ENCODE results near the gene IQSEC1. TPM values are rescaled to one million over a fixed set of nuclear protein-coding genes. Genes with fewer than 3 reads are reported as not detected.

Gene IQSEC1
- total RNA-seq, 2 donors from 2014 or later = 58.2 to 94.2 TPM

DNA sequence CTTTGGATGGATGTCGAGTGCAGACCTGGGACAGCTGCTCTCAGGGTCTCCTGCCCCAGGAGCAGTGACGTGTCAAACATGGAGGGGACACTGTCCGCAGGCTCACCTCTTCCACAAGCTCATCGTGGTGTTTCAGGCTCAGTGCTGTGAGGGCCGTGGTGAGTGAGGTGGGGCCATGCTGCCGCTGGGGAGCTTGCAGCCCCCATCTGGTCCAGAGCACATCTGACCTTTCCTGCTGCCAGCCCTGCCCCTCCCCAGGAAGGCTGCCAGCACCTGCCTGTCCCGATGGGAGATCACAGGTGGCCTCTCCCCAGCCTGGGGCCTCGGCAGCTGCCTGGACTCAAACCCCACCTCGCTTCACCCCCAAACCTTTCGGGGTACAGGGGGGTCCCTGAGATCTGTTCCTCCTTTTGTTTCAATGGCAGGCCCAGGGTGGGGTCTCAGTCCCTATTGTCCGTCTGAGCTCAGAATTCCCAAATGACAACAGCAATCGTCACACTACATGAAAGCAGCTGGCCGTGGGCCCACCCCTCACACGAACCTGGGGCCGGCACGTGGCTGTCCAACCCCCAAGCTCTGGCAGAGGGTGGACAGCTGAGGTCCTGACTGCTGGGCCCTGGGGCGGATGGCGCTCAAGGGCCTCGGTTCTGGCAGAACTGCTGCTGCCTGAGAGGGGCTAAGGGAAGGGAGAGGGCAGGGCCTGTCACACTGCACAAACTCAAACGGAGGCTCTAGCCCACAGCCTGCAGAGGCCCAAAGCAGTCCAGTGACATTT lies 166.9 kb downstream of the IQSEC1 start:
- WGBS = 80% methylated on average over 20 of the region's 20 CpGs
- H3K9me3 ChIP-seq = no peaks in the 10 kb centered on the region
- DNase-seq (ENCODE audit: low spot score) = no peak
- H3K36me3 ChIP-seq = peaks cover 15 to 26% of the 10 kb centered on the region in 2 donors
- intact Hi-C loops (cut with DNase I) = no loop called here
- no peaks in the 10 kb centered on the region for H3K27me3 ChIP-seq (replicated peaks; ENCODE audit: insufficient read depth)
- H3K4me3 ChIP-seq = no peak overlapping the region
- no peak overlapping the region for H3K27ac ChIP-seq
- H3K4me1 ChIP-seq (replicated peaks) = no peaks in the 10 kb centered on the region
- TF ChIP-seq, protein P1, sequence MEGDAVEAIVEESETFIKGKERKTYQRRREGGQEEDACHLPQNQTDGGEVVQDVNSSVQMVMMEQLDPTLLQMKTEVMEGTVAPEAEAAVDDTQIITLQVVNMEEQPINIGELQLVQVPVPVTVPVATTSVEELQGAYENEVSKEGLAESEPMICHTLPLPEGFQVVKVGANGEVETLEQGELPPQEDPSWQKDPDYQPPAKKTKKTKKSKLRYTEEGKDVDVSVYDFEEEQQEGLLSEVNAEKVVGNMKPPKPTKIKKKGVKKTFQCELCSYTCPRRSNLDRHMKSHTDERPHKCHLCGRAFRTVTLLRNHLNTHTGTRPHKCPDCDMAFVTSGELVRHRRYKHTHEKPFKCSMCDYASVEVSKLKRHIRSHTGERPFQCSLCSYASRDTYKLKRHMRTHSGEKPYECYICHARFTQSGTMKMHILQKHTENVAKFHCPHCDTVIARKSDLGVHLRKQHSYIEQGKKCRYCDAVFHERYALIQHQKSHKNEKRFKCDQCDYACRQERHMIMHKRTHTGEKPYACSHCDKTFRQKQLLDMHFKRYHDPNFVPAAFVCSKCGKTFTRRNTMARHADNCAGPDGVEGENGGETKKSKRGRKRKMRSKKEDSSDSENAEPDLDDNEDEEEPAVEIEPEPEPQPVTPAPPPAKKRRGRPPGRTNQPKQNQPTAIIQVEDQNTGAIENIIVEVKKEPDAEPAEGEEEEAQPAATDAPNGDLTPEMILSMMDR (IDR thresholded peaks at IDR 0.05) = no peak
- TF ChIP-seq POLR2A (IDR thresholded peaks at IDR 0.05) = no peak
- TF ChIP-seq POLR2AphosphoS5 (IDR thresholded peaks at IDR 0.05) = no peak

- Histone ChIP-seq H3K36me3 (peaks cover 10 to 34% of the 10 kb centered on the region in 2 donors), H3K4me3 (no peak overlapping the region), H3K27ac (no peak overlapping the region), H3K27me3 (replicated peaks; ENCODE audit: insufficient read depth) (no peaks in the 10 kb centered on the region), H3K4me1 (replicated peaks) (no peaks in the 10 kb centered on the region), H3K9me3 (no peaks in the 10 kb centered on the region)
- TF ChIP-seq POLR2A (IDR thresholded peaks at IDR 0.05) = no peak
- TF ChIP-seq, protein P1 (IDR thresholded peaks at IDR 0.05) = no peak
- TF ChIP-seq POLR2AphosphoS5 (IDR thresholded peaks at IDR 0.05) = no peak
- intact Hi-C loops (cut with DNase I) = no loop called here
- DNase-seq (ENCODE audit: low spot score) = no peak
- WGBS = 84% methylated on average over 21 of the region's 21 CpGs
Observed at GRCh38 chr3:12905316-12906071, 167.7 kb downstream of the IQSEC1 start.

GRCh38 chr3:12904951-12905315 lies 168.3 kb downstream of the IQSEC1 start:
- WGBS = 81% methylated on average over 7 of the region's 7 CpGs
- Histone ChIP-seq H3K4me1 (replicated peaks) (no peaks in the 10 kb centered on the region), H3K27me3 (replicated peaks; ENCODE audit: insufficient read depth) (no peaks in the 10 kb centered on the region), H3K4me3 (no peak overlapping the region), H3K9me3 (no peaks in the 10 kb centered on the region), H3K27ac (no peak overlapping the region), H3K36me3 (peaks cover 10 to 34% of the 10 kb centered on the region in 2 donors)
- no peak for DNase-seq (ENCODE audit: low spot score)
- TF ChIP-seq, protein P1 (IDR thresholded peaks at IDR 0.05) = no peak
- TF ChIP-seq POLR2AphosphoS5 (IDR thresholded peaks at IDR 0.05) = no peak
- no peak for TF ChIP-seq POLR2A (IDR thresholded peaks at IDR 0.05)
- intact Hi-C loops (cut with DNase I) = no loop called here

DNA sequence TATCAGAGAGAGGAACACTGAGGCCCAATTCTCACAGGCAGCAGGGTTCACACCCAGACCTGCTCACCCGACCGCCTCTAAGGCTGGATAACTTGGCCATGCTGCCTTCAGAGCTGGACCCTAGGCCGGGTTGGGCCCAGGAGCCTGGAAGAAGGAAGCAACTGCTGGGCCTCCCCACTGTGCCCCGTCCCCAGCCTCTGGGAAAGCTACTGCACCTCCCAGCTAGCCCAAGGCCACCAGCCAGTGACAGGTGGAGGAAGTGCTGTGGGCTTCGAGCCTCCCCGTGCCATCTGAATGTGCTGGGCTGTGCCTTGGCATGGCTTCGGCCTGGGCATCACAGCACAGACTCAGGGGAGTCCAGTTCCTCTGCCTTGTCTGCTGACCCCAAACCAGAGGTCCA lies 169.3 kb downstream of the IQSEC1 start:
- no peak overlapping the region for H3K27ac ChIP-seq
- intact Hi-C loops (cut with DNase I) = no loop called here
- no peaks in the 10 kb centered on the region for H3K27me3 ChIP-seq (replicated peaks; ENCODE audit: insufficient read depth)
- DNase-seq (ENCODE audit: low spot score) = no peak
- TF ChIP-seq, protein P1 (IDR thresholded peaks at IDR 0.05) = no peak
- TF ChIP-seq POLR2A (IDR thresholded peaks at IDR 0.05) (no peak), POLR2AphosphoS5 (IDR thresholded peaks at IDR 0.05) (no peak)
- no peaks in the 10 kb centered on the region for H3K9me3 ChIP-seq
- H3K36me3 ChIP-seq = peaks cover 4 to 34% of the 10 kb centered on the region in 2 donors
- H3K4me3 ChIP-seq = no peak overlapping the region
- WGBS = 100% methylated on average over 3 of the region's 7 CpGs
- H3K4me1 ChIP-seq (replicated peaks) = no peaks in the 10 kb centered on the region

Measured in prostate gland (tissue), 2 donors.